Measurements from ENCODE around the gene ZDHHC9.

- TF ChIP-seq CTCF (IDR thresholded peaks at IDR 0.05), result no peak
- no peak for TF ChIP-seq POLR2AphosphoS5 (IDR thresholded peaks at IDR 0.05)
These were observed 69.8 kb downstream of the ZDHHC9 start for GRCh38 chrX:129773649-129774458.
